ENCODE measurements around the gene TOPORS. TPM values are rescaled to one million over a fixed set of nuclear protein-coding genes. Genes with fewer than 3 reads are reported as not detected.

The TOPORS gene
- total and polyA plus RNA-seq, 2 donors (not counting 1 experiment from before 2014, with no cell fraction given) = 10.1 to 21.4 TPM

- ATAC-seq (ENCODE audit: low read depth) (no peak), DNase-seq (no peak)
- peaks cover 6 to 25% of the 10 kb centered on the region in 2 experiments for H3K36me3 ChIP-seq (replicated peaks in 1 of 2; ENCODE audit: control extremely low read depth in 1 of 2, control insufficient read depth in 1 of 2, extremely low read depth in 1 of 2, insufficient read depth in 2 of 2, low read length in 1 of 2)
- H3K79me2 ChIP-seq (ENCODE audit: control insufficient read depth, insufficient read depth, low read length) = peaks cover 81% of the 10 kb centered on the region
- POLR2A ChIA-PET = no interaction called here
- no peaks in the 10 kb centered on the region for H3K9me3 Mint-ChIP-seq (ENCODE audit: insufficient read depth)
- TF ChIP-seq EZH2 (IDR thresholded peaks at IDR 0.05; ENCODE audit: borderline replicate concordance, insufficient read depth, low read depth, low read length, poor library complexity, severe bottlenecking) (no peak), CTCF (IDR thresholded peaks at IDR 0.05) (no peak)
- H3K9me3 ChIP-seq (ENCODE audit: control extremely low read depth in 1 of 3, control insufficient read depth in 2 of 3, insufficient read depth in 1 of 3, low read length in 2 of 3) = no peaks in the 10 kb centered on the region
- H3K4me1 Mint-ChIP-seq = peaks cover 29% of the 10 kb centered on the region
- no peak overlapping the region for H3K27ac Mint-ChIP-seq
- H2AFZ ChIP-seq (ENCODE audit: insufficient read depth, low read depth, low read length, poor library complexity, severe bottlenecking) = no peak overlapping the region
- H3K4me3 ChIP-seq (ENCODE audit: control extremely low read depth in 1 of 5, extremely low read depth in 1 of 5, insufficient read depth in 1 of 5, low read depth in 2 of 5, low read length in 4 of 5) = no peak overlapping the region
- peaks cover 7% of the 10 kb centered on the region in 2 donors for H3K4me1 ChIP-seq (ENCODE audit: control insufficient read depth in 2 of 2, insufficient read depth in 2 of 2, low read length in 2 of 2)
- no peaks in the 10 kb centered on the region for H3K27me3 ChIP-seq (replicated peaks in 1 of 4; ENCODE audit: control extremely low read depth in 1 of 4, control insufficient read depth in 3 of 4, insufficient read depth in 4 of 4, low read length in 3 of 4)
- H3K27me3 Mint-ChIP-seq = no peaks in the 10 kb centered on the region
- H3K27ac ChIP-seq (ENCODE audit: low read length in 2 of 2) = no peak overlapping the region
- intact Hi-C loops (cut with micrococcal nuclease) = no loop called here
- CTCF ChIA-PET = interaction anchor here (1.5 to 2.2 kb wide), 3 partner anchors 26 to 167 kb away, joined by 4 to 7 read pairs (median 7); no protein-coding TSS in a partner anchor
- WGBS (ENCODE audit: insufficient coverage) = no CpG with 5 or more reads among the region's 1 CpG
- H3K4me3 Mint-ChIP-seq = no peak overlapping the region
- H4K20me1 ChIP-seq (ENCODE audit: control insufficient read depth, insufficient read depth, low read length, poor library complexity, severe bottlenecking) = peaks cover 26% of the 10 kb centered on the region
- H3K4me2 ChIP-seq (replicated peaks; ENCODE audit: low read depth, low read length, poor library complexity, severe bottlenecking) = no peak overlapping the region
- H3K9ac ChIP-seq (ENCODE audit: low read length) = no peak overlapping the region
Measured at GRCh38 chr9:32545884-32546283, 6.5 kb downstream of the TOPORS start.

GRCh38 chr9:32543047-32543446, 9.3 kb downstream of the TOPORS start:
- intact Hi-C loops (cut with micrococcal nuclease) = loop anchor here (5.0 kb wide), 1 partner anchor 34 kb away; no protein-coding TSS in a partner anchor
- H3K9me3 ChIP-seq (ENCODE audit: control extremely low read depth in 1 of 3, control insufficient read depth in 2 of 3, insufficient read depth in 1 of 3, low read length in 2 of 3) = no peaks in the 10 kb centered on the region
- peaks cover 16% of the 10 kb centered on the region for H4K20me1 ChIP-seq (ENCODE audit: control insufficient read depth, insufficient read depth, low read length, poor library complexity, severe bottlenecking)
- H3K4me1 ChIP-seq (ENCODE audit: control insufficient read depth in 2 of 2, insufficient read depth in 2 of 2, low read length in 2 of 2) = no peaks in the 10 kb centered on the region
- Mint-ChIP-seq H3K9me3 (ENCODE audit: insufficient read depth) (no peaks in the 10 kb centered on the region), H3K27ac (no peak overlapping the region), H3K4me3 (no peak overlapping the region), H3K27me3 (no peaks in the 10 kb centered on the region), H3K4me1 (peaks cover 7% of the 10 kb centered on the region)
- ATAC-seq (ENCODE audit: low read depth) (no peak), DNase-seq (no peak)
- TF ChIP-seq EZH2 (IDR thresholded peaks at IDR 0.05; ENCODE audit: borderline replicate concordance, insufficient read depth, low read depth, low read length, poor library complexity, severe bottlenecking) (no peak), CTCF (IDR thresholded peaks at IDR 0.05) (no peak)
- ChIA-PET POLR2A (no interaction called here), CTCF (interaction anchor here (0.7 kb wide), 1 partner anchor 164 kb away, joined by 4 read pairs; no protein-coding TSS in a partner anchor)
- no peak overlapping the region for H3K4me2 ChIP-seq (replicated peaks; ENCODE audit: low read depth, low read length, poor library complexity, severe bottlenecking)
- no peak overlapping the region for H3K4me3 ChIP-seq (ENCODE audit: control extremely low read depth in 1 of 5, extremely low read depth in 1 of 5, insufficient read depth in 1 of 5, low read depth in 2 of 5, low read length in 4 of 5)
- WGBS (ENCODE audit: insufficient coverage) = 78% methylated on average over 1 of the region's 4 CpGs
- H3K79me2 ChIP-seq (ENCODE audit: control insufficient read depth, insufficient read depth, low read length) = peaks cover 55% of the 10 kb centered on the region
- H3K27me3 ChIP-seq (replicated peaks in 1 of 4; ENCODE audit: control extremely low read depth in 1 of 4, control insufficient read depth in 3 of 4, insufficient read depth in 4 of 4, low read length in 3 of 4) = no peaks in the 10 kb centered on the region
- no peak overlapping the region for H3K9ac ChIP-seq (ENCODE audit: low read length)
- no peak overlapping the region for H3K27ac ChIP-seq (ENCODE audit: low read length in 2 of 2)
- peaks cover 6 to 25% of the 10 kb centered on the region in 2 experiments for H3K36me3 ChIP-seq (replicated peaks in 1 of 2; ENCODE audit: control extremely low read depth in 1 of 2, control insufficient read depth in 1 of 2, extremely low read depth in 1 of 2, insufficient read depth in 2 of 2, low read length in 1 of 2)
- H2AFZ ChIP-seq (ENCODE audit: insufficient read depth, low read depth, low read length, poor library complexity, severe bottlenecking) = no peak overlapping the region

Measured in B cell (primary cell).